Neural crest cell (in vitro differentiated cells): ENCODE measurements around the gene ANKRD13C. TPM values are rescaled to one million over a fixed set of nuclear protein-coding genes. Genes with fewer than 3 reads are reported as not detected.
"Not testable (repeated sequence)": the region's sequence is repeated elsewhere in the genome, so short reads cannot be mapped to it uniquely, and the experiment has no call there.

Experiments used
- DNase-seq: peaks from one replicate; pipeline ENCODE4 v3.0.0; 2021; ENCODE audit warnings: low read depth, mixed read lengths, low spot score
- H3K27ac Mint-ChIP-seq: one replicate; pipeline ENCODE4 v1.8.0; 2021; ENCODE audit warnings: mild to moderate bottlenecking, mixed read lengths; ENCODE audit not compliant: unreplicated experiment
- H3K27me3 Mint-ChIP-seq: 2 replicates; pipeline ENCODE4 v1.8.0; 2021; ENCODE audit warnings: low read depth, mild to moderate bottlenecking, mixed read lengths
- H3K36me3 Mint-ChIP-seq: 2 replicates; pipeline ENCODE4 v1.8.0; 2021; ENCODE audit warnings: low read depth, mild to moderate bottlenecking, mixed read lengths
- H3K4me1 Mint-ChIP-seq: 2 replicates; pipeline ENCODE4 v1.8.0; 2021; ENCODE audit warnings: mixed read lengths
- H3K4me3 Mint-ChIP-seq: one replicate; pipeline ENCODE4 v1.8.0; 2021; ENCODE audit warnings: mild to moderate bottlenecking, mixed read lengths
- H3K9me3 Mint-ChIP-seq: 2 replicates; pipeline ENCODE4 v1.8.0; 2021; ENCODE audit warnings: mixed read lengths
- total RNA-seq: library from RNA; stranded (reverse); gene quantifications from 2 replicates; pipeline ENCODE4 v1.2.1, GENCODE V29; 2021
- TF ChIP-seq, protein P1 (sequence below): fragments of 200-600 bp; sonication (generic); conservative IDR thresholded peaks from 2 replicates; pipeline ENCODE4 v1.5.0; 2021; ENCODE audit warnings: antibody characterized with exemption, mild to moderate bottlenecking

ANKRD13C gene
- total RNA-seq, 1 donor from 2014 or later: 21.5 TPM

- TF ChIP-seq, protein P1, sequence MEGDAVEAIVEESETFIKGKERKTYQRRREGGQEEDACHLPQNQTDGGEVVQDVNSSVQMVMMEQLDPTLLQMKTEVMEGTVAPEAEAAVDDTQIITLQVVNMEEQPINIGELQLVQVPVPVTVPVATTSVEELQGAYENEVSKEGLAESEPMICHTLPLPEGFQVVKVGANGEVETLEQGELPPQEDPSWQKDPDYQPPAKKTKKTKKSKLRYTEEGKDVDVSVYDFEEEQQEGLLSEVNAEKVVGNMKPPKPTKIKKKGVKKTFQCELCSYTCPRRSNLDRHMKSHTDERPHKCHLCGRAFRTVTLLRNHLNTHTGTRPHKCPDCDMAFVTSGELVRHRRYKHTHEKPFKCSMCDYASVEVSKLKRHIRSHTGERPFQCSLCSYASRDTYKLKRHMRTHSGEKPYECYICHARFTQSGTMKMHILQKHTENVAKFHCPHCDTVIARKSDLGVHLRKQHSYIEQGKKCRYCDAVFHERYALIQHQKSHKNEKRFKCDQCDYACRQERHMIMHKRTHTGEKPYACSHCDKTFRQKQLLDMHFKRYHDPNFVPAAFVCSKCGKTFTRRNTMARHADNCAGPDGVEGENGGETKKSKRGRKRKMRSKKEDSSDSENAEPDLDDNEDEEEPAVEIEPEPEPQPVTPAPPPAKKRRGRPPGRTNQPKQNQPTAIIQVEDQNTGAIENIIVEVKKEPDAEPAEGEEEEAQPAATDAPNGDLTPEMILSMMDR: no peak
- Mint-ChIP-seq H3K9me3 (no peaks in the 10 kb centered on the region), H3K4me3 (peak overlapping the region; percentile 97), H3K27ac (peak overlapping the region; percentile 98), H3K27me3 (no peaks in the 10 kb centered on the region), H3K36me3 (peaks cover 4% of the 10 kb centered on the region), H3K4me1 (peaks cover 33% of the 10 kb centered on the region)
- DNase-seq: no peak
Observed at GRCh38 chr1:70355111-70355407, 537 bp upstream of the ANKRD13C start.

DNA sequence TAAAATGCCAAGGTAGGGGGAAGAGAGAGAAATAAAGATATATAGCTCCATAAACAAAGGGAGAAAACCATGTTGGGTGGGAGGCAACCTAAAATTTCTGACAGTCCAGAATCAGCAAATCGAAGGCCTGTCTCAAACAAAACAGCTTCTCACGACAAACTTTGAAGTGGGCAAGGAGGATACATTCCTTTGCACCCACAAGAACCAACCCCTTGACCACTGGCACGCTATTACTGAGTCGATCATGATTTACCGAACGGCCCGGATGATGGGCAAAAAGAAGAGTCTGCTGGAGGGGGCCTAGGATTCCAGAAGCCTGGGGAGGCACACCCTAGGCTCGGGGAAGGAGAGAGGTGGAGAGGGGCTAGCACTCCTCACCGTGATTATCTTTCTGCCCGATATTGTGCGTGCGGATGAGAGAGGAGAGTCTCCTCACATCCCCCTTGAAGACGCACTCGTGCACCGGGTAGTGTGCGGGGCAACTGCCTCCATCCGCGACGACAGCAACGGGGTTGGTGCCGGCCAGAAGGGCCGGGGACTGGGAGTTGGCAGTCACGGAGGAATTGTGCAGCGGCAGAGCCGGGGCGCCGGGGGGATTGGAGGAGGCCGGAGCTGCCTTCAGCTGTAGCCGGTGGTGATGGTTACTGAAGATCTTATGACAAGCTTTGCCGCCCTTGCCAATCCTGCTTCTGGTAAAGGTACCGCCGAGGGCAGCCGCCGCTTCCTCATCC lies 756 bp downstream of the ANKRD13C start:
- H3K36me3 Mint-ChIP-seq: peaks cover 4% of the 10 kb centered on the region
- no peak for DNase-seq
- TF ChIP-seq, protein P1: no peak
- peak overlapping the region; percentile 97 for H3K4me3 Mint-ChIP-seq
- H3K27ac Mint-ChIP-seq: peak overlapping the region; percentile 98
- H3K9me3 Mint-ChIP-seq: no peaks in the 10 kb centered on the region
- H3K4me1 Mint-ChIP-seq: peaks cover 39% of the 10 kb centered on the region
- no peaks in the 10 kb centered on the region for H3K27me3 Mint-ChIP-seq

DNA sequence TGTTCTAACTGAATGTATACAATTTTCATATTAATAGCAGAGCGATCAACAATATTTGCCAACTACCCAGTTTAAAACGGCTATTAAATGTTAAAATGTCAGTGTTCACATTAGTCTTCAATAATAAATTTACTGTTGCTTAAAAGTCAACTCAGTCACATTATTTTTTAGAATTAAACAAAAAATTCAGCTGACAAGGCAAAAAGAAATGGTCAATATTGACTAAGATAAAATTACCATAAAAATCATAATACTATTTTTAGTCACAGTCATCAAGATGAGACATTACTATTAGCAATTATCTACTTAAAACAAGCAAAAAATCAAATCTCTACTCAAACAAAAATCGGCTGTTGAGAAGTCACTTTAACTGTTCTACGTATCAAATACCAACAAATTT lies 1.5 kb downstream of the ANKRD13C start:
- TF ChIP-seq, protein P1: no peak
- Mint-ChIP-seq H3K27ac (peak overlapping the region; percentile 98), H3K27me3 (no peaks in the 10 kb centered on the region), H3K9me3 (no peaks in the 10 kb centered on the region), H3K4me1 (peaks cover 39% of the 10 kb centered on the region), H3K36me3 (peaks cover 4% of the 10 kb centered on the region), H3K4me3 (peak overlapping the region; percentile 97)
- no peak for DNase-seq

GRCh38 chr1:70349799-70350198 lies 4.7 kb downstream of the ANKRD13C start:
- H3K36me3 Mint-ChIP-seq: not testable (repeated sequence)

GRCh38 chr1:70348399-70349165 lies 5.9 kb downstream of the ANKRD13C start:
- TF ChIP-seq, protein P1: no peak
- Mint-ChIP-seq H3K27ac (no peak overlapping the region), H3K9me3 (no peaks in the 10 kb centered on the region), H3K27me3 (no peaks in the 10 kb centered on the region), H3K36me3 (peaks cover 3% of the 10 kb centered on the region), H3K4me1 (peaks cover 27% of the 10 kb centered on the region), H3K4me3 (no peak overlapping the region)
- DNase-seq: no peak

More at GRCh38 chr1:70349799-70350198, 4.7 kb downstream of the ANKRD13C start:
- not testable (repeated sequence) for DNase-seq, H3K27ac Mint-ChIP-seq, H3K27me3 Mint-ChIP-seq, H3K9me3 Mint-ChIP-seq
- peaks cover 35% of the 10 kb centered on the region for H3K4me1 Mint-ChIP-seq
- H3K4me3 Mint-ChIP-seq: peak overlapping the region; percentile 35

DNA sequence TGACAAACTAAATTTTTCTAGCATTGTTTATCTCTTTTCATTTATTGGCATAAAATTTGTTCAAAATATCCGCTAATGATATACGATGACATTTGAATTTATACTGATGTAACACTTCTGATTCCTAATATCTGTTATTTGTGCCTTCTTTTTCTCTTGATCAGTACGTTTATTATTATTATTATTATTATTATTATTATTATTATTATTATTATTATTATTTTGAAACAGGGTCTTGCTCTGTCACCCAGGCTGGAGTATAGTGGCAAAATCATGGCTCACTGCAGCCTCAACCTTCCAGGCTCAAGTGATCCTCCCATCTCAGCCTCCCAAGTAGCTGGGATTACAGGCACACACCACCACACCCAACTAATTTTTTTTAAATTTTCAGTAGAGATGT lies 14.9 kb downstream of the ANKRD13C start:
- not testable (repeated sequence) for H3K4me3 Mint-ChIP-seq, H3K4me1 Mint-ChIP-seq, DNase-seq, H3K9me3 Mint-ChIP-seq, H3K27me3 Mint-ChIP-seq
- Mint-ChIP-seq H3K27ac (peak overlapping the region; percentile 35), H3K36me3 (peaks cover 11% of the 10 kb centered on the region)
